GM23248 (cell line): ENCODE measurements around the gene LRRC43.

ENCODE experiments used
- EZH2 ChIP-seq: fragments of 200-600 bp; sonication (generic); IDR thresholded peaks from 2 replicates; pipeline ENCODE4 v1.6.1; 2018; ENCODE audit warnings: antibody characterized with exemption, mild to moderate bottlenecking; ENCODE audit not compliant: insufficient read depth, poor library complexity, severe bottlenecking
- EZH2phosphoT487 ChIP-seq: fragments of 200-600 bp; sonication (generic); IDR thresholded peaks from 2 replicates; pipeline ENCODE4 v1.6.1; 2018; ENCODE audit warnings: antibody characterized with exemption, moderate library complexity, mild to moderate bottlenecking, low read depth; ENCODE audit not compliant: insufficient read depth

GRCh38 chr12:122194804-122195203 lies 11.9 kb downstream of the LRRC43 start:
- TF ChIP-seq EZH2 = no peak
- TF ChIP-seq EZH2phosphoT487 = no peak
